ENCODE results near the gene OXCT1.

OXCT1 gene

GRCh38 chr5:41842777-41843176 is 27.4 kb downstream of the OXCT1 start:
- no peak overlapping the region for H3K4me3 ChIP-seq (ENCODE audit: low read depth in 1 of 2, low read length in 2 of 2)
- no peaks in the 10 kb centered on the region for H3K27me3 ChIP-seq (ENCODE audit: control insufficient read depth in 1 of 2, insufficient read depth in 2 of 2, low read length in 2 of 2)
- H3K4me1 ChIP-seq (ENCODE audit: insufficient read depth, low read length) = no peaks in the 10 kb centered on the region
- H3K36me3 ChIP-seq (ENCODE audit: insufficient read depth, low read length) = no peaks in the 10 kb centered on the region
- no peaks in the 10 kb centered on the region for H3K9me3 ChIP-seq (ENCODE audit: low read length)
- H3K9ac ChIP-seq (ENCODE audit: low read length) = no peak overlapping the region
- no peak overlapping the region for H3K27ac ChIP-seq (ENCODE audit: low read depth, low read length)

- no peak overlapping the region for H3K27ac ChIP-seq (ENCODE audit: low read depth, low read length)
- H3K4me3 ChIP-seq (ENCODE audit: low read depth in 1 of 2, low read length in 2 of 2) = no peak overlapping the region
- H3K36me3 ChIP-seq (ENCODE audit: insufficient read depth, low read length) = no peaks in the 10 kb centered on the region
Observed at GRCh38 chr5:41841325-41841724, 28.9 kb downstream of the OXCT1 start.

GRCh38 chr5:41840251-41840650 is 30.0 kb downstream of the OXCT1 start:
- Histone ChIP-seq H3K4me1 (ENCODE audit: insufficient read depth, low read length) (peaks cover 6% of the 10 kb centered on the region), H3K36me3 (ENCODE audit: insufficient read depth, low read length) (no peaks in the 10 kb centered on the region), H3K27ac (ENCODE audit: low read depth, low read length) (no peak overlapping the region), H3K9me3 (ENCODE audit: low read length) (no peaks in the 10 kb centered on the region), H3K4me3 (ENCODE audit: low read depth in 1 of 2, low read length in 2 of 2) (no peak overlapping the region), H3K27me3 (ENCODE audit: control insufficient read depth in 1 of 2, insufficient read depth in 2 of 2, low read length in 2 of 2) (no peaks in the 10 kb centered on the region), H3K9ac (ENCODE audit: low read length) (no peak overlapping the region)

More at GRCh38 chr5:41841325-41841724, 28.9 kb downstream of the OXCT1 start:
- Histone ChIP-seq H3K9me3 (ENCODE audit: low read length) (no peaks in the 10 kb centered on the region), H3K4me1 (ENCODE audit: insufficient read depth, low read length) (no peaks in the 10 kb centered on the region), H3K9ac (ENCODE audit: low read length) (no peak overlapping the region), H3K27me3 (ENCODE audit: control insufficient read depth in 1 of 2, insufficient read depth in 2 of 2, low read length in 2 of 2) (no peaks in the 10 kb centered on the region)

GRCh38 chr5:41837793-41838192 is 32.4 kb downstream of the OXCT1 start:
- no peaks in the 10 kb centered on the region for H3K27me3 ChIP-seq (ENCODE audit: control insufficient read depth in 1 of 2, insufficient read depth in 2 of 2, low read length in 2 of 2)
- H3K9ac ChIP-seq (ENCODE audit: low read length) = no peak overlapping the region
- no peak overlapping the region for H3K27ac ChIP-seq (ENCODE audit: low read depth, low read length)
- H3K36me3 ChIP-seq (ENCODE audit: insufficient read depth, low read length) = no peaks in the 10 kb centered on the region
- H3K4me3 ChIP-seq (ENCODE audit: low read depth in 1 of 2, low read length in 2 of 2) = no peak overlapping the region
- H3K9me3 ChIP-seq (ENCODE audit: low read length) = no peaks in the 10 kb centered on the region
- H3K4me1 ChIP-seq (ENCODE audit: insufficient read depth, low read length) = peaks cover 6% of the 10 kb centered on the region

- peaks cover 6% of the 10 kb centered on the region for H3K4me1 ChIP-seq (ENCODE audit: insufficient read depth, low read length)
- H3K27me3 ChIP-seq (ENCODE audit: control insufficient read depth in 1 of 2, insufficient read depth in 2 of 2, low read length in 2 of 2) = no peaks in the 10 kb centered on the region
- no peaks in the 10 kb centered on the region for H3K9me3 ChIP-seq (ENCODE audit: low read length)
- H3K36me3 ChIP-seq (ENCODE audit: insufficient read depth, low read length) = peaks cover 13% of the 10 kb centered on the region
- no peak overlapping the region for H3K9ac ChIP-seq (ENCODE audit: low read length)
- H3K4me3 ChIP-seq (ENCODE audit: low read depth in 1 of 2, low read length in 2 of 2) = no peak overlapping the region
- H3K27ac ChIP-seq (ENCODE audit: low read depth, low read length) = no peak overlapping the region
Observed at GRCh38 chr5:41835645-41836044, 34.6 kb downstream of the OXCT1 start.

GRCh38 chr5:41834506-41834905 is 35.7 kb downstream of the OXCT1 start:
- Histone ChIP-seq H3K27ac (ENCODE audit: low read depth, low read length) (no peak overlapping the region), H3K36me3 (ENCODE audit: insufficient read depth, low read length) (peaks cover 13% of the 10 kb centered on the region)

GRCh38 chr5:41832430-41832829 is 37.8 kb downstream of the OXCT1 start:
- no peak overlapping the region for H3K27ac ChIP-seq (ENCODE audit: low read depth, low read length)
- no peak overlapping the region for H3K9ac ChIP-seq (ENCODE audit: low read length)
- no peak overlapping the region for H3K4me3 ChIP-seq (ENCODE audit: low read depth in 1 of 2, low read length in 2 of 2)
- peaks cover 13% of the 10 kb centered on the region for H3K36me3 ChIP-seq (ENCODE audit: insufficient read depth, low read length)
- H3K9me3 ChIP-seq (ENCODE audit: low read length) = no peaks in the 10 kb centered on the region
- no peaks in the 10 kb centered on the region for H3K27me3 ChIP-seq (ENCODE audit: control insufficient read depth in 1 of 2, insufficient read depth in 2 of 2, low read length in 2 of 2)
- H3K4me1 ChIP-seq (ENCODE audit: insufficient read depth, low read length) = peaks cover 6% of the 10 kb centered on the region

More at GRCh38 chr5:41834506-41834905, 35.7 kb downstream of the OXCT1 start:
- Histone ChIP-seq H3K9ac (ENCODE audit: low read length) (no peak overlapping the region), H3K4me1 (ENCODE audit: insufficient read depth, low read length) (peaks cover 6% of the 10 kb centered on the region), H3K9me3 (ENCODE audit: low read length) (no peaks in the 10 kb centered on the region), H3K4me3 (ENCODE audit: low read depth in 1 of 2, low read length in 2 of 2) (no peak overlapping the region), H3K27me3 (ENCODE audit: control insufficient read depth in 1 of 2, insufficient read depth in 2 of 2, low read length in 2 of 2) (no peaks in the 10 kb centered on the region)

GRCh38 chr5:41831155-41831554 is 39.1 kb downstream of the OXCT1 start:
- Histone ChIP-seq H3K9ac (ENCODE audit: low read length) (no peak overlapping the region), H3K9me3 (ENCODE audit: low read length) (no peaks in the 10 kb centered on the region), H3K4me3 (ENCODE audit: low read depth in 1 of 2, low read length in 2 of 2) (no peak overlapping the region), H3K27ac (ENCODE audit: low read depth, low read length) (no peak overlapping the region), H3K36me3 (ENCODE audit: insufficient read depth, low read length) (peaks cover 13% of the 10 kb centered on the region), H3K4me1 (ENCODE audit: insufficient read depth, low read length) (peaks cover 6% of the 10 kb centered on the region), H3K27me3 (ENCODE audit: control insufficient read depth in 1 of 2, insufficient read depth in 2 of 2, low read length in 2 of 2) (no peaks in the 10 kb centered on the region)

- Histone ChIP-seq H3K9ac (ENCODE audit: low read length) (no peak overlapping the region), H3K36me3 (ENCODE audit: insufficient read depth, low read length) (peaks cover 13% of the 10 kb centered on the region), H3K9me3 (ENCODE audit: low read length) (no peaks in the 10 kb centered on the region), H3K27ac (ENCODE audit: low read depth, low read length) (no peak overlapping the region), H3K27me3 (ENCODE audit: control insufficient read depth in 1 of 2, insufficient read depth in 2 of 2, low read length in 2 of 2) (no peaks in the 10 kb centered on the region), H3K4me1 (ENCODE audit: insufficient read depth, low read length) (no peaks in the 10 kb centered on the region), H3K4me3 (ENCODE audit: low read depth in 1 of 2, low read length in 2 of 2) (no peak overlapping the region)
Observed at GRCh38 chr5:41827792-41828191, 42.4 kb downstream of the OXCT1 start.

- Histone ChIP-seq H3K27ac (ENCODE audit: low read depth, low read length) (no peak overlapping the region), H3K27me3 (ENCODE audit: control insufficient read depth in 1 of 2, insufficient read depth in 2 of 2, low read length in 2 of 2) (no peaks in the 10 kb centered on the region), H3K9me3 (ENCODE audit: low read length) (no peaks in the 10 kb centered on the region), H3K4me3 (ENCODE audit: low read depth in 1 of 2, low read length in 2 of 2) (no peak overlapping the region), H3K9ac (ENCODE audit: low read length) (no peak overlapping the region), H3K36me3 (ENCODE audit: insufficient read depth, low read length) (no peaks in the 10 kb centered on the region), H3K4me1 (ENCODE audit: insufficient read depth, low read length) (no peaks in the 10 kb centered on the region)
Observed at GRCh38 chr5:41822036-41822435, 48.2 kb downstream of the OXCT1 start.

- no peak overlapping the region for H3K27ac ChIP-seq (ENCODE audit: low read depth, low read length)
- no peak overlapping the region for H3K4me3 ChIP-seq (ENCODE audit: low read depth in 1 of 2, low read length in 2 of 2)
- H3K36me3 ChIP-seq (ENCODE audit: insufficient read depth, low read length) = no peaks in the 10 kb centered on the region
- H3K27me3 ChIP-seq (ENCODE audit: control insufficient read depth in 1 of 2, insufficient read depth in 2 of 2, low read length in 2 of 2) = no peaks in the 10 kb centered on the region
- no peaks in the 10 kb centered on the region for H3K4me1 ChIP-seq (ENCODE audit: insufficient read depth, low read length)
- H3K9me3 ChIP-seq (ENCODE audit: low read length) = no peaks in the 10 kb centered on the region
- no peak overlapping the region for H3K9ac ChIP-seq (ENCODE audit: low read length)
Observed at GRCh38 chr5:41821051-41821450, 49.2 kb downstream of the OXCT1 start.

GRCh38 chr5:41820150-41820549 is 50.1 kb downstream of the OXCT1 start:
- Histone ChIP-seq H3K9ac (ENCODE audit: low read length) (no peak overlapping the region), H3K36me3 (ENCODE audit: insufficient read depth, low read length) (no peaks in the 10 kb centered on the region), H3K9me3 (ENCODE audit: low read length) (no peaks in the 10 kb centered on the region)

More at GRCh38 chr5:41820150-41820549, 50.1 kb downstream of the OXCT1 start:
- Histone ChIP-seq H3K4me3 (ENCODE audit: low read depth in 1 of 2, low read length in 2 of 2) (no peak overlapping the region), H3K4me1 (ENCODE audit: insufficient read depth, low read length) (no peaks in the 10 kb centered on the region), H3K27me3 (ENCODE audit: control insufficient read depth in 1 of 2, insufficient read depth in 2 of 2, low read length in 2 of 2) (no peaks in the 10 kb centered on the region), H3K27ac (ENCODE audit: low read depth, low read length) (no peak overlapping the region)
